Loucy (cell line): ENCODE measurements around the gene KPNA1.
"Not testable (repeated sequence)": the region's sequence is repeated elsewhere in the genome, so short reads cannot be mapped to it uniquely, and the experiment has no call there.

Experiments used
- H2AFZ ChIP-seq: fragments of 200-600 bp; sonication (generic); 2 replicates; pipeline ENCODE4 v1.6.0; 2016; ENCODE audit warnings: antibody characterized with exemption, mild to moderate bottlenecking, low read length, moderate library complexity
- H3F3A ChIP-seq: fragments of 200-600 bp; 2 replicates; pipeline ENCODE4 v1.6.0; 2016; ENCODE audit warnings: antibody characterized with exemption, low read depth, mild to moderate bottlenecking
- H3K27me3 ChIP-seq: fragments of 200-600 bp; sonication (generic); 2 replicates; pipeline ENCODE4 v1.6.1; 2014; ENCODE audit warnings: low read length, mild to moderate bottlenecking; ENCODE audit not compliant: insufficient read depth, poor library complexity, severe bottlenecking
- H3K36me3 ChIP-seq: fragments of 200-600 bp; sonication (generic); 2 replicates; pipeline ENCODE4 v1.6.1; 2016; ENCODE audit warnings: low read length; ENCODE audit not compliant: insufficient read depth
- H3K4me1 ChIP-seq: fragments of 200-600 bp; sonication (generic); 2 replicates; pipeline ENCODE4 v1.5.1; 2014; ENCODE audit warnings: low read length, mild to moderate bottlenecking; ENCODE audit not compliant: insufficient read depth, poor library complexity, severe bottlenecking
- H3K4me2 ChIP-seq: fragments of 200-600 bp; sonication (generic); 2 replicates; pipeline ENCODE4 v1.6.0; 2014; ENCODE audit warnings: antibody characterized with exemption, low read length, low read depth, mild to moderate bottlenecking; ENCODE audit not compliant: poor library complexity, severe bottlenecking
- H3K4me3 ChIP-seq: fragments of 200-600 bp; sonication (generic); 2 replicates; pipeline ENCODE4 v1.5.1; 2014; ENCODE audit warnings: low read length, mild to moderate bottlenecking, mixed read lengths; ENCODE audit not compliant: poor library complexity, severe bottlenecking
- H3K79me2 ChIP-seq: fragments of 200-600 bp; sonication (generic); 2 replicates; pipeline ENCODE4 v1.6.1; 2014; ENCODE audit warnings: low read length; ENCODE audit not compliant: insufficient read depth
- H3K9ac ChIP-seq: fragments of 200-600 bp; sonication (generic); 2 replicates; pipeline ENCODE4 v1.6.0; 2014; ENCODE audit warnings: mild to moderate bottlenecking, low read depth, low read length, moderate library complexity; ENCODE audit not compliant: poor library complexity, severe bottlenecking
- H3K9me2 ChIP-seq: fragments of 200-600 bp; sonication (generic); replicated peaks from 2 replicates; pipeline ENCODE4 v1.6.1; 2016; ENCODE audit warnings: low read depth, low read length, mixed read lengths
- H3K9me3 ChIP-seq: fragments of 200-600 bp; sonication (generic); 2 replicates; pipeline ENCODE4 v1.6.1; 2014; ENCODE audit warnings: mild to moderate bottlenecking, antibody characterized with exemption, low read length, low read depth; ENCODE audit not compliant: insufficient read depth
- H4K20me1 ChIP-seq: fragments of 200-600 bp; sonication (generic); 2 replicates; pipeline ENCODE4 v1.6.0; 2014; ENCODE audit warnings: antibody characterized with exemption, low read length, mild to moderate bottlenecking; ENCODE audit not compliant: insufficient read depth, poor library complexity, severe bottlenecking
- EZH2phosphoT487 ChIP-seq: fragments of 200-600 bp; IDR thresholded peaks from 2 replicates; pipeline ENCODE4 v1.6.1; 2018; ENCODE audit warnings: antibody characterized with exemption, mild to moderate bottlenecking, moderate library complexity, borderline replicate concordance
- TF ChIP-seq, protein P1 (sequence below): fragments of 200-600 bp; sonication (generic); conservative IDR thresholded peaks from 2 replicates; pipeline ENCODE4 v1.5.1; 2014; ENCODE audit warnings: mild to moderate bottlenecking, antibody characterized with exemption, low read length

KPNA1 gene

DNA sequence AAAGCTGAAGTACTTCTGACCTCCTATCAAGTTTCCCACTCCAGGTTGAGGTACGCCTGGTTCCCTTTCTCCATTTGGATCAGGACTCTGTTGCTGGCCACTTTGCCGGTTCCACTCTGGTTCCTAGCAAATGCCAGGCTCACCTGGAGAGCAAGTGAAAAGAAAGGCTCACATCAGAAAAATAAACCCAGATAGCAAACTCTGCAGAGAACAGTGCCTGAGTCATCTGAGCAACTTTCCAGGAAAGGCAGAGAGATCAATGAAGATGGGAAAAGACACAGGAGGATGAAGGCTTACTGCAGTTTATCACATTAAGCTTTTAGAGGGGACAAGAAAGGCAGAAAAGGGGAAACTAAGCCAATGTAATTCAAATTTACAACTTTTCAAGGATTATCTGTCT is 57.0 kb downstream of the KPNA1 start:
- Histone ChIP-seq H3K4me1 (peaks cover 16% of the 10 kb centered on the region), H3K4me2 (no peak overlapping the region), H3K9ac (no peak overlapping the region), H3K9me3 (no peaks in the 10 kb centered on the region), H3K4me3 (no peak overlapping the region), H3F3A (no peaks in the 10 kb centered on the region), H3K9me2 (no peaks in the 10 kb centered on the region), H2AFZ (no peak overlapping the region), H3K36me3 (peaks cover 87% of the 10 kb centered on the region; the same call in 1 of the 2 replicates), H4K20me1 (peaks cover 12% of the 10 kb centered on the region), H3K27me3 (no peaks in the 10 kb centered on the region), H3K79me2 (no peaks in the 10 kb centered on the region)
- no peak for TF ChIP-seq EZH2phosphoT487
- TF ChIP-seq, protein P1, sequence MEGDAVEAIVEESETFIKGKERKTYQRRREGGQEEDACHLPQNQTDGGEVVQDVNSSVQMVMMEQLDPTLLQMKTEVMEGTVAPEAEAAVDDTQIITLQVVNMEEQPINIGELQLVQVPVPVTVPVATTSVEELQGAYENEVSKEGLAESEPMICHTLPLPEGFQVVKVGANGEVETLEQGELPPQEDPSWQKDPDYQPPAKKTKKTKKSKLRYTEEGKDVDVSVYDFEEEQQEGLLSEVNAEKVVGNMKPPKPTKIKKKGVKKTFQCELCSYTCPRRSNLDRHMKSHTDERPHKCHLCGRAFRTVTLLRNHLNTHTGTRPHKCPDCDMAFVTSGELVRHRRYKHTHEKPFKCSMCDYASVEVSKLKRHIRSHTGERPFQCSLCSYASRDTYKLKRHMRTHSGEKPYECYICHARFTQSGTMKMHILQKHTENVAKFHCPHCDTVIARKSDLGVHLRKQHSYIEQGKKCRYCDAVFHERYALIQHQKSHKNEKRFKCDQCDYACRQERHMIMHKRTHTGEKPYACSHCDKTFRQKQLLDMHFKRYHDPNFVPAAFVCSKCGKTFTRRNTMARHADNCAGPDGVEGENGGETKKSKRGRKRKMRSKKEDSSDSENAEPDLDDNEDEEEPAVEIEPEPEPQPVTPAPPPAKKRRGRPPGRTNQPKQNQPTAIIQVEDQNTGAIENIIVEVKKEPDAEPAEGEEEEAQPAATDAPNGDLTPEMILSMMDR = no peak

DNA sequence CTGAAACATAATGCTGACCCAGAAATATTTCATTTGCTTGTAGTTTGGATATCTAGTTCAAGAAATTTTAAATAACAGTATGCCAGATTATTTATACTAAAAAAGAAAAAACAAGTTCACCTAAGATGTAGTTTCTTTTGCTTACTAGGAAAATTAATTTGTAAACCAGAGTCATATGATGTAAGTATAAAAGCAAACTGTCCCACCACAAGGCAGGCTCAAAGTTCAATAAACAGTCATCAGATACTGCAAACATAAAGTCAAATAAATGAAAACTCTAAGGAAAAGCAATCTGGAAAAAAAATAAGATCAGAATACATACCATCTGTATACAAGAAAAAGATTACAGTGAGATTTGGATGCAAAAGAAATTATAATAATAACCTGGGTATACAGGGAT is 58.7 kb downstream of the KPNA1 start:
- no peaks in the 10 kb centered on the region for H3F3A ChIP-seq
- peaks cover 5% of the 10 kb centered on the region for H4K20me1 ChIP-seq
- no peaks in the 10 kb centered on the region for H3K9me2 ChIP-seq
- H3K9me3 ChIP-seq = no peaks in the 10 kb centered on the region
- no peaks in the 10 kb centered on the region for H3K4me1 ChIP-seq
- H3K36me3 ChIP-seq = peaks cover 85% of the 10 kb centered on the region; the same call in 1 of the 2 replicates
- no peak overlapping the region for H3K4me3 ChIP-seq
- H3K79me2 ChIP-seq = no peaks in the 10 kb centered on the region
- H3K27me3 ChIP-seq = no peaks in the 10 kb centered on the region
- H3K4me2 ChIP-seq = no peak overlapping the region
- H2AFZ ChIP-seq = no peak overlapping the region
- TF ChIP-seq, protein P1 = no peak
- TF ChIP-seq EZH2phosphoT487 = no peak
- no peak overlapping the region for H3K9ac ChIP-seq

DNA sequence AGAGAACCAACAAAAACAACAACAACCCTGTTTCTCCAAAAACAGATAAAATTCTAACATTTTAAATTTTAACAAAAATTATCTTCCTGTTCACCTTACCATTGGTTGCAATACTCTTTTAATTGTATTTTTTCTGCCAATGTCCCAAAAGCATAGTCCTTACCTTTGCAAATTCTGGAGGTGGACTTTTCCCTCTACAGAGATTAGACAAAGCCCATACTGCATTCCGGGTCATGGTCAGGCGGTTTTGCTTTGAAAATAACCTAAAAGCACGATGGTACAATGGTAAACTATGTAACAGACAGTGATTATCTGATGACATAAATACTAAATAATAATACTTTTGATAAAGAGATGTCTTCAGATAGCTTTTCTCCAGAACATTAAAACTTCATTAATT is 63.4 kb downstream of the KPNA1 start:
- Histone ChIP-seq H3K27me3 (no peaks in the 10 kb centered on the region), H4K20me1 (no peaks in the 10 kb centered on the region), H3K9me2 (no peaks in the 10 kb centered on the region), H3K4me1 (no peaks in the 10 kb centered on the region), H3K36me3 (peaks cover 70% of the 10 kb centered on the region; the same call in 1 of the 2 replicates), H3K9ac (no peak overlapping the region), H3K4me3 (no peak overlapping the region), H3K4me2 (no peak overlapping the region), H3K9me3 (no peaks in the 10 kb centered on the region), H3F3A (no peaks in the 10 kb centered on the region), H3K79me2 (no peaks in the 10 kb centered on the region), H2AFZ (no peak overlapping the region)
- no peak for TF ChIP-seq EZH2phosphoT487
- TF ChIP-seq, protein P1 = no peak

DNA sequence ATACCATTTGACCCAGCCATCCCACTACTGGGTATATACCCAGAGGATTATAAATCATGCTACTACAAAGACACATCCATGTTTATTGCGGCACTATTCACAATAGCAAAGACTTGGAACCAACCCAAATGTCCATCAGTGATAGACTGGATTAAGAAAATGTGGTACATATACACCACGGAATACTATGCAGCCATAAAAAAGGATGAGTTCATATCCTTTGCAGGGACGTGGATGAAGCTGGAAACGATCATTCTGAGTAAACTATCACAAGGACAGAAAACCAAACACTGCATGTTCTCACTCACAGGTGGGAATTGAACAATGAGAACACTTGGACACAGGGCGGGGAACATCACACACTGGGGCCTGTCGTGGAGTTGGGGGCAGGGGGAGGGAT is 66.5 kb downstream of the KPNA1 start:
- H3K27me3 ChIP-seq, H3K4me2 ChIP-seq, H3K4me1 ChIP-seq, H3F3A ChIP-seq, H3K79me2 ChIP-seq, H3K4me3 ChIP-seq, H2AFZ ChIP-seq, H3K9me2 ChIP-seq, H4K20me1 ChIP-seq, H3K9ac ChIP-seq, H3K9me3 ChIP-seq: not testable (repeated sequence)
- peaks cover 71% of the 10 kb centered on the region for H3K36me3 ChIP-seq

DNA sequence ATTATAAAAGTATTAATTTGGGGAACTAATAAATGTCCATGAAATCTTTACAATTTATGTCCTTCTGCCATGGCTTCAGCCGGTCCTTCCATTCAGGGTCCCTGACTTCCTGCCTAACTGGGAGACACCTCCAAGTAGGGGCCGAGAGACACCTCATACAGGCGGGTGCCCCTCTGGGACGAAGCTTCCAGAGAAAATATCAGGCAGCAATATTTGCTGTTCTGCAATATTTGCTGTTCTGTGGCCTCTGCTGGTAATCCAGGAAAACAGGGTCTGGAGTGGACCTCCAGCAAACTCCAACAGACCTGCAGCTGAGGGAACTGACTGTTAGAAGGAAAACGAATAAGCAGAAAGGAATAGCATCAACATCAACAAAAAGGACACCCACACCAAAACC is 70.2 kb downstream of the KPNA1 start:
- not testable (repeated sequence) for H3K79me2 ChIP-seq, H3K4me2 ChIP-seq, H4K20me1 ChIP-seq, H3K9me3 ChIP-seq, H2AFZ ChIP-seq, H3K27me3 ChIP-seq, H3F3A ChIP-seq, H3K4me3 ChIP-seq, H3K9ac ChIP-seq, H3K9me2 ChIP-seq, H3K4me1 ChIP-seq
- H3K36me3 ChIP-seq = peaks cover 73% of the 10 kb centered on the region
